Stimulated activated CD8-positive, alpha-beta memory T cell treated with anti-CD3 and anti-CD28 coated beads, Interleukin-4, amount 100 ng/mL, for 4 hours (primary cell): ENCODE measurements around the gene IQSEC2.

ENCODE experiments used
- DNase-seq, 2 donors: peaks; one replicate each; pipeline ENCODE4 v3.0.0-alpha.2; 2020; ENCODE audit warnings: low read depth in 2 of 2, low spot score in 1 of 2

The IQSEC2 gene

DNA sequence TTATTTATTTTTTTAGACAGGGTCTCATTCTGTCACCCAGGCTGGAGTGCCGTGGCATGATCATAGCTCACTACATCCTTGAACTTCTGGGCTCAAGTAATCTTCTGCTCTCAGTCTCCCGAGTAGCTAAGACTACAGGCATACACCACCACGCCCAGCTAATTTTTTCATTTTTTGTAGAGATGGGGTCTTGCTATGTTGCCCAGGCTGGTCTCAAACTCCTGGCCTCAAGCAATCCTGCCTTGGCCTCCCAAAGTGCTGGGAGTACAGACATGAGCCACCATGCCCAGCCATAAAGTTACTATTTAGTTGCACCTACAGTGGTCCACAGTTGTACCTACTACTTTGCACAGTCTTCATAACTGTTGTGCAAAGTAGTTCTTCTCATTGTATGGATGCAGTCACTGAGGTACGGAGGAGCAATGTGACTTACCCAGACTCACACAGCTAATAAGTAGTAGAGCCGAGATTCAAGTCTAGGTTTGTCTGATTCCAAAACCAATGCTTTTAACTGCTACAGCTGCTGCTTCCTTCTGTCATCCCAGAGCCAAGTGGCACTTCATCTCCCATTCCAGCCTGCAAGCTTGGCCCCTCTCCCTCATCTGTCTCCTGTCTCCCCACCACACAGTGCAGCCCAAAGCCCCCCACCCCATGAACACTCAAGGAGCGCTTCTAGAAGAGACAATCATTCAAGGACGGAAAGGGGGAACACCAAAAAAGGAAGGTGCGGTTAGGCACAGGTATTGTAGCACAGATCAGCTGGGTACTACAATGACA lies 24.0 kb upstream of the IQSEC2 start:
- DNase-seq, result no peak

DNA sequence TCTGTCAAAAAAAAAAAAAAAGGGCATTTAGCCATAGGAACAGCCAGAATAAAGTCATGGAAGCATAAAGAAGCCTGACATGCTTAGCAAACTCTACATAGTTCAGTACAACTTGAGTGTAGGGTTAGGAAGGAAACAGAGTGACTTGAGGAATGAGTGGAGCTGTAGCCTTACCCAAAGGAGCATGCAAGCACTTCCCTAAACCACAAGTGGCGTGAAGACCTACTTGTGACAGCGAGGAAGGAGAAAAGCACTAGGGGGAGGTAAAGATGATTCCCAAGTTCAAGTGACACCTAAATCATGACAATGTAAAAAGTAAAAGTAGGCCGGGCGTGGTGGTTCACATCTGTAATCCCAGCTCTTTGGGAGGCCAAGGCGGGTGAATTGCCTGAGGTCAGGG lies 21.8 kb upstream of the IQSEC2 start:
- DNase-seq, result no peak

DNA sequence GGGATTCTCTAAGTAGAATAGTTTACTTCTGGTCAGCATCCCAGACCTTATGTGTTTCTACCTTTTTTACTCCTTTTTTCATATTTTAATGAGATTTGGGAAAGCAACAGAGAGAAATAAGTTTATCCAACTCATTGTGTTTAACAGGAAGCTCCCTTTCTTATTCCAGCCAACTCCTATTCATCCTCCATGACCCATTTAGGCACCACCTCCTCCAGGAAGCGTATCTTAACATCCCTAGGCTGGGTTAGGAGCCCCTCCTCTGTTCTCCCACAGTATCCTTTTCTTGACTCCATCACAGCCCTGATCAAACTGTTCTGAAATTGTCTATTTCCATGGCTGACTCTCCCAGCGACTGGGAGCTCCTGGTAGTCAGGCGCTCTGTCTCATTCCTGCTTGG lies 18.8 kb upstream of the IQSEC2 start:
- no peak for DNase-seq

DNA sequence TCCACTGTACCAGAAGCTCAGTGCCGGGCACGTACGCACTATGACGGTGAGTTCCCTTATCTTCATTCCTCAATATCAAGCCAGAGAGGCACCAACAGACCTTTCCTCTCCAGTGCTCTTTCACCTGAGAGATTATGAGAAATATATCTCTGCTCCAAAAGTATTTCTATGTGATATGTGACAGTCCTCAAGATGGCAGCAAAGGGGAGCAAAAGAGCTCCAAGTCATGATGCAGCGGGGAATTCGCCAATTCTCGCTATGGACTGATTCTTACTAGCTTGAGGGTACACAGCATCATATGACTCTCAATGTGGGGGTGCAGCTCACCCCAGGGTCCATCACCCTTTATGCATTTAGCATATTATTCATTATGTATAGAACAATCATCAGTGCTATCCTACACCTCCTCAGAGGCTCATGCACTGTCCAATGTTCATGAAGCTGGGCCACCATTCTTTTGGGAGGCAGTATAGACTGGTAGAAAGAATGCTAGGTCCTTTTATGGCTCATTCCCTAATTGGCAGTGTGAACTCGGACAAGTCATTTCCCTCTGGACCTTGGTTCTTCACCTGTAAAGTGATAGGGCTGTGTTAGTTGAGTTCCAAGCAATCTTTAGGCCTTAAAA lies 12.8 kb upstream of the IQSEC2 start:
- DNase-seq, result no peak

DNA sequence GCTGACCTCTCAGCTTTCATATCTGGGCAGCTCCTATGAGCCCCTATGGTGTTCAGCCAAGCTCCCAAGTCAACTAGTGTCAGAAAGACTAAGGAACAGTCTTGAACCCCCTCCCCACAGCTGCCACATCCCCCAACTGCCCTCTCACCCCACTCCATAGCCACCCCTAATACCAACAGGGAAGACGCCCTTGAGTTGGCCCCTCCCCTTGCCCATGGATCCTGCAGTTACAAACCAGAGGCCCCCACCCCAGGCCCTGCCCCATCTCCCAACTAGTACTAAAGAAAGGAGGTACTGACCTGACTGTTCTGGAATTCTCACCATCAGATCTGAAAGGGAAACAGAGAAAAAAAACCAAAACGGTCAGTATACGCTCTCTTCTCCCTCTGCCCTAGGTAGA lies 10.2 kb upstream of the IQSEC2 start:
- DNase-seq, result no peak

DNA sequence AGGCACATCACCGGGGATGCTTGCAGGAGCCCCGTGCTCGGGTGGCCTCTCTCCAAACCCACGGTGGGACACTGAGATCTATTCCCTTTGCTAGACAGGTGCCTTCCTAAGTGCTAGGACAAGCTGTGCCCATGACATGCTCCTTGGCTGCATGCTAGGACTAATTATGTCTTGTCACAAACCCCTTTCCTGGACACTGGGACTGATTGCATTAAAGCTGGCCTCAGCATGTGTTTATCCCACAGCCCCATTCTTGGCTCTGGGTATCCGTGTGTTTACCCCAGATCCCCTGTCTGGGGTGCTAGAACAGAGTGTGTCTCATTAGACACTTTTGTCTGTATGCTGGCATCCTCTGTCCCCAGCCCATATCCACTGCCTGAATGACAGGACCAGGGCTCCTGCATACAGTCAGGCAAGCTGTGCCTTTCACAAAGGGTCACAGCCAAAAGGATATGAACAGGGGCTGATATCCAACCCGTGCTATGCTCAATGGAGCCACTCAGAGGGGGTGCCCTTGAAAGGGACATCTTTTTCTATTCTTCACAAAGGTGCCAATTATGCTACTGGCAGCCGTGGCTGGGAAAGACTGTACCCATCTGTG lies 9.2 kb upstream of the IQSEC2 start:
- no peak for DNase-seq

DNA sequence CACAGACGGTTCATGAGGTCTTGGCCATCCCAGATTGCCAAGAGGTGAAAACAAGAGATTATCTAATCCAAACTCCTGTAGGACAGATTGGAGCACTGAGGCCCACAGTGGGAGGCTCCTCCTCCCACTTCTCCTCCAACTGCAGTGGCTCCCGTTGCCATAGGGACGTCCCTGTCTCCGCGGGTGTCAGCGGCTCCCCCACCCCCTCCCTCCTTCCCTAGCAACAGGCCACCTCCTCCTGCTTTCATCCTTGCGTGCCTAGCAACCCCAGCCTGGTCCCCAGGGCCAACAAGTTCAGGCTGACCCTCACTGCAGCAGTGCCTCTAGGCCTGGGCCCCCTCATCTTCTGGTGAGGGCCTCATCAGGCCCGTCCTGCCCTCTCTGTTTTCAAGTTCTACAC lies 6.8 kb upstream of the IQSEC2 start:
- DNase-seq, result no peak

DNA sequence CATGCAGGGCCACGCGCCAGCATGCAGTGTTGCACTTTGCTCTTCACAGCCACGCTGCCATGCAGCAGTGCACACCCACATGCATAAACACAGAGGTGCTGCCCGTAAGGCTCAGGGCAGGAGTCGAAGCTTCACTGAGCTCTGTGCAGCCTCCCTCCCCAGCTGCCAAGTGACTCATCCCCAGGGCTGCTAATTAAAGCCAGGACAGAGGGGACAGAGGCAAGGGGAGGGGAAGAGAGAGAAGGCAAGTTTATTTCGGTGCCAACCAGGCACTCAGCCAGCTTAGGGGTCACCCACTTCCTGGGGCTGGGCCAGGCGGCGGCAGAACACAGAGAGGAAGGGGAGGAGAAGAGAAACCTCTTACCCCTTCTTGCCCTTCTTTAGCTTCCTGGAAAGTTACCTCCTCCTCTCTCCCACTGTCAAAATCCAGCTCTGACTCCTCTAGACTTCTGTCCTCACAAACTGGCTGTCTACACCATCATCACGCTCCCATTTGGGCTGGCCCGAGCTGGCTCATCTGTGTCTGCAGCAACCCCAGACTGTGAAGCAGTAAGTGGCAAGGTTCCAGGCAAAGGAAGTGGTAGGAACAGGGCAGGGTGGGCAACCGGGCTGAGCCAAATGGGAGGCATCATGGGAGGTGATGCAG lies 6.2 kb upstream of the IQSEC2 start:
- DNase-seq, result peak in 1 of 2 donors; percentile 16

DNA sequence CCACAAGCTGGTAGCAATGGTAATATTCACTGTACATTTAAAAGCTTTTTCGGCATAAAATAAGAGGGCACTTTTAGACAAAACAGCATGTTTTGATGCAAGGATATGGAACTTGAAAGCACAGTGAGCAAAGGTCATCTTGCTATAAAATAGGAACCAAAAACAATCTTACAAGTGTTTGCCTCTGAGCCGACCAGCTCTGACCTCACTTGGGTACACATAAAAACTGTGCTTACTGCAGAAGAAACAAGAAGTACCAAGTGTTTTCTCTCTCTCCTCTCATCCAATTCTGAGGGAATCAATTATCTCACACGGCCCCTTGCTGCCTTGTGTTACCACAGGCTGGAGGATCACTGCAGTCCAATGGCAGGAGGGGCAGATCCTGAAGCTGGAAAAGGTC lies 4.8 kb upstream of the IQSEC2 start:
- no peak for DNase-seq

DNA sequence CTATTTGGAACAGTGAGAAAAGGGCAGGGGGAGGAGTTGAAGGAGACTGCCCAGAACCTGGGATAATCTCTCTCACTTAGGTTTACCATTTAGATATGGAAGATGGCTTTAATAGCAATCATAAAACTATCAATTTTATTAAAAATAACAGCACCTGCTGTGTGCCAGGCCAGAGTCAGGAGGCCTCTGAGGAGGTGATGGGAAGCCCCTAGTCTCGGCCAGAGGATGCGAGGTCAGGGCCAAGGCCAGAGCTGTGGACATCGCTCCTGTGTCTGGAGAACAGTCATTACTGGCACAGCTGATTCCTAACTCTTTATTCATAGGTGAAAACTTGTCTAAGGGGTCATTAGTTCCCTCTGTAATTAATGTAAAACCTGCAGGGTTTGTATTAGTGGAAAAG lies 4.2 kb upstream of the IQSEC2 start:
- no peak for DNase-seq

DNA sequence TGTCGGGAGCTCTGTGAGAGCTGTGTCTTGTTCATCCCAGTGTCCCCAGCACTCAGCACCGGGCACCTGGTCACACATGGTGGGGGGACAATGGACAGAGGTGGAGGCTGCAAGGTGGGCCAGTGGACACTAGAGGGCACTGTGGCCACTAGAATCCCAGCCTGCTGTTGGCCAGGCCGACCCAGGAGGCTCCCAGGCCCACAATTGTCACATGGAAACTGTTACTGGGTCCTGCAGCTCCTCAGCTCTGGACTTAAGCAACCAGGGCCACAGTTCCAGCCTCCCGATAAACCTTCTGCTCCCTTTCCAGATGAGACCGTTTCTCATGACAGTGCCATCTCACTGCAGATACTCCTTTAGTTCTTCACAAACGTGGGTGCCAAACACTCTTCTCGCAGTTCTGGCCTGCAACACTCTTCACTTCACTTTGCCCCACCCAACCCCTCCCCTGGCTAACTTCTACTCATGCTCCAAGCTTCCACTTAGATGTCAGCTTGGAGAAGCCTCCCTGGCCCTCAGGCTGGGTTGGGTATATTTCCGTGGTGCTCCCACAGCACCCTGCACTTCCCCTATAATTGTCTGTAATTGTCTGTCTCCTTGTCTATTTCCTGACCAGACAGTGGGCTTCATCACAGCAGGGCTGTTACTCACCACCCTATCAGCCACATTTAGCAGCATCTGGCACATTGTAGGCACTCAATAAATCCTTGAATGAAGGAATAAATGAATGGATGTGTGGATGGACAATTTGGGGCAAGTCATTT lies 3.5 kb upstream of the IQSEC2 start:
- peak in 1 of 2 donors; percentile 5 for DNase-seq

DNA sequence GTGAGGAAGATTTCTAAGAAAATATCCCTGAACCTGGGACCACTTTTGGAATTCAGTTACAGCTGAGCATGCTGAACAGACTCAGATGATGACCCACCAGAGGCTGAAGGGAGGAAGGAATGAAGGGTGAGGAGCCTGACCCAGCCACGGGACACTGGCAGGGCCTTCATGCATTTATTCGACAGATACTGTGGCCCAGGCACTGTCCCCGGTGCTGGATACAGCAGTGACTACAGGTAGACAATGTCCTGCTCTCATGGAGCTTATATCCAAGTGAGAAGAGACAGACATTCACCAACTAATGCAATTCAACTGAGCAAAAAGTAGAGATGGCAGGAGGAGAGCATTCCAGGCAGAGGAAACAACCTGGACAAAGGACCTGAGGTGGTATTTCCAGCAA lies 2.2 kb upstream of the IQSEC2 start:
- DNase-seq, result no peak

DNA sequence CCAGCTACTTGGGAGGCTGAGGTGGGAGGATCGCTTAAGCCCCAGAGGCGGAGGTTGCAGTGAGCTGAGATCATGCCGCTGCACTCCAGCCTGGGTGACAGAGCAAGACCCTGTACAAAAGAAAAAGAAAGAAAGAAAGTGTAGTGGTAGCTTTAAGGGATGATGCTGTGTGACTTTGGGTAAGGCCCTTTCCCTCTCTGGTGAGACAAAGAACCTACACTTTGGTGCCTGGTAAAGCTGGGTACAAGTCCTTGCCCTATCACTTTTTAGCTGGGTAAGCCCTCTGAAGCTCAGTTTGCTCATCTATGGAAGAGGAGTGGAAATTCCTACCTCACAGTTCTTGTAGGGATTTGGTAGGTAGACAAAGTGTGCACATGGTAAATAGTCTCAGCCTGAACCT lies 1.7 kb upstream of the IQSEC2 start:
- DNase-seq, result no peak

DNA sequence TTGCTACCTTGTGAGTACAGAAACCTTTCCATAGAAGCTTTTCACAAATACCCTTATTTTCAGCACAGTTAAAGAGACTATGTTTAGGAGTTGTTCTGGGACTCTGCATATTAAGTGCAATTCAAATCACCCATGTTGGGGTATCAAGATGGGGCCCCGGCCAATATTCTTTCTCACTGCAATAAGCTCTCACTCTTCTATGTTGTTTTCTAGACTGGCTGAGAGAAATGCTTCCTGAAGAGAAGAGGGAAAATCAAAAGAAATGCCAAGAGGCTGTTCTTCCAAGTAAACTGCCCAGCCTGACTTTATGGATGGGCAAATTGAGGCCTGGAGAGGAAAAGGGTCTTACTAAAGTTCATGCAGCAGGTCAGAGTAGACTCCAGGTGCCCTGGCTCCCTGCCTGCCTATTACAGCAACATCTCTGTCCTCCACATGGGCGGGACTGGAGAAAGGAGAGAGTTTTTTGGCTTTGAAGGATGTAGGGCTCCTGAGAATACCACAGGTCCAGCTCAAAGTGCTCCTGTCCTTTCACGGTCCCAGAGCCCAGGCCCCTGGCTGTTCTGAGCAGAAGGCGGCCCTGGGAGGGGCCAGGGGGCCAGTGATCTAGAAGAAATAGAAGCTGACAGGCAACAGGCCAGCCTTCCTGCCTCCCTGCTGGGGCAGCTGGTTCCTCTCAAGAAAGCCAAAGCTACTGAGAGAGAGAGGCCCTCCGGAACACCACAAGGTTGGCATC lies 745 bp upstream of the IQSEC2 start:
- no peak for DNase-seq

DNA sequence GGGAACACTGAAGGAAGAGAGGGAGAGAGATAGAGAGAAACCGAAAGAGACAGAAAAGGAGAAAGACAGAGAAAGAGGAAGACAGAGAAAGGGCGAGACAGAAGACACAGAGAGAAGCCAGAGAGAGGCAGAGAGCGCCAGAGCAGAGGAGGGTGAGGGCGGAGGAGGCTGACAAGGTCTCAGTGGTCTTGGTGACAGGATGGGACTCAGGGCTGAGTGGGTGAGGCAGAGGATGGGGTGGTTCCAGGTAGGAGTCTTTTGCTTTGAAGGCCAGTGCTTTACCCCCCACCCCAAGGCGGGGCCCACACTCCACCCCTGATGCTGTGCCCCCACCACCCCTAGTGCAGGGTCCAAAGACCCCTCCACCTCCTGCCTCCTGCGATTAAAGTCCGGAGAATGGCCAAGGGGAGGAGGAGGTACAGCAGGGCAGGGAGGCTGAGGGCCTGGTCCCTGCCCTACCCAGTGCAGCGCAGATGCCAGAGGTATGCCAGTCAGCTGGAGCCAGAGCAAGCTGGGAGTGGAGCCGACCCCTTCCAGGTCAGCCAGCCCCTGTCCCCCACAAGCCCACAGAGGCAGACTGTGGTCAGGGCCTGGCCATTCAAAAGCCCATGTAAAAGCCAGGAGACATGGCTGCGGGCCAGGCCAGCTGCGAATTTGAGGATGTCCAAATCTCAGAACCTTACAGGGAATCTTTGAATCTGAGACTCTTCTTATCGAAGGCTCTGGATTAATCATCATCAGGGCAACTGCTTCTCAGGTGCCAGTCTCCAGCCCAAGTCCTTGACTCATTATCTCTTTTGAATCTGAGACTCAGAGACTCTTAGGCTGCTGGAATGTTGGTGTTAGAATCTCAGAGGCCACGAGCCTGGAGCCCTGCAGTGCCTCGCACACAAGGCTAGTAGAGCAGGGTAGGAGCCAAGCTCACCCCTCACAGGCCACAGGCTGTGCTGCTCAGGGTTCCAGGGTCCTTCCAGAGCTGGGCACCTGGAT lies 758 bp downstream of the IQSEC2 start:
- no peak for DNase-seq

DNA sequence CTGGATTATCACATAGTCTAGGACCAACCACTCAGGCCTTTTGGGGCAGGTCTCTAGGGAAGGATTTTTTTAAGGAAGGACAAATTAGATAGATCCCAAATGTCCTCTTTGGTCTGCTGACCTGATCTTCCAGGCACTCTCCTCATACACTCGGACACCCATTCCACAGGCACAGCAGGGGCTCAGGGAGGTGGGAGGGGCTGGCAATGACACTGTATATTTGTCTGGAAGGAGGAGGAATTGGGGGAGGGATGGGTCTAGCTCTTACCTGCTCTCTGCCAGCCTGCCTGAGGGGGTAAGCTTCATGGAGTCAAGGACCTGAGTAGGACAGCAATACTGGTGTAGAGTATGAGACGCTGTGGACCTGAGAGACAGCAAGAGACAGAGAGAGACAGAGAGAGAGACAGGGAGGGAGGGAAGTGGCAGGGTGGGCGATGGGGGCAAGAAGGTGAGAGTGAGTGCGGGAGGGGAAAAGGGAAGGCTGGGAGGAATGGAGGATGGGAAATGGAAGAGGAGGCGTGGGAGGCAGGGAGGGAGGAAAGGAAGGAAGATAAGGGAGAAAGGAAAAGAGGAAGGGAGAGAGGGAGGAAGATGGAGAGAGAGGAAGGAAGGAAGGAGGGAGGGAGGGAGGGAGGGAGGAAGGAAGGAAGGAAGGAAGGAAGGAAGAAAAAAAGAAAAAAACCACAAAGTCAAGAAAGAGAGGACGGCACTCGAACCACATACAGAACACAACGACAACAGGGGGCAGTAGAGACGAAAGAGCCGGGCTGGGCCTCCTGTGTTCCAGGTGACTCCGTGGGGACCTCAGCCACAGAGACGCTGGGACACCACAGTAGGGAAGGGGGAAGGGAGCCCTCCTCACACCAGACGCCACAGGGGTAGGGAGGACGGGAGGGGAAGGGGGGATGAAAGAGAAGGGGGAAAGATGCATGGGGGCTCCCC lies 1.8 kb downstream of the IQSEC2 start:
- DNase-seq, result no peak

DNA sequence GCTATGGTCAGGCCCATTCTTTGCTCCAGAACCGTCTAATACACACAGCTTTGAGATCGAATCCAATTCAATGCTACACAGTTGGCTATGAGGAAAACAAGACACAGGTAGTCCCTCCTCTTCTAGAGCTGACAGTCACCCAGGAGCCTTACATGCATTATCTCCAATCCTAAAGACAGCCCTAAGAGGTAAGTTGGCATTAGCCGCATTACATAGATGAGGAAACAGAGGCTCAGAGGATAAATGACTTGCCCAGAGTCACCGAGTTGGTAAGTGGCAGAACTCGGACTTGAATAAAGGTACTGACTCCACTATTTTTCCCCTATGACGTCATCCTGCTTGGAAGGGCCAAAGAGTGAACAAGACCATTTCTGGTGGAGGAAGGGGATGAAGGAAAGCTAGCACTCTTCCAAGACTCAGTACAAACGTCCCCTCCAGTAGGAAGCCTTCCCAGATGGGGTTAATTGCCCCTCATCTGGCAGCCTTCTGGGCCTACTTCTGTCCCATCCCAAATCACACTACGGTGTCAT lies 8.5 kb downstream of the IQSEC2 start:
- DNase-seq, result no peak

DNA sequence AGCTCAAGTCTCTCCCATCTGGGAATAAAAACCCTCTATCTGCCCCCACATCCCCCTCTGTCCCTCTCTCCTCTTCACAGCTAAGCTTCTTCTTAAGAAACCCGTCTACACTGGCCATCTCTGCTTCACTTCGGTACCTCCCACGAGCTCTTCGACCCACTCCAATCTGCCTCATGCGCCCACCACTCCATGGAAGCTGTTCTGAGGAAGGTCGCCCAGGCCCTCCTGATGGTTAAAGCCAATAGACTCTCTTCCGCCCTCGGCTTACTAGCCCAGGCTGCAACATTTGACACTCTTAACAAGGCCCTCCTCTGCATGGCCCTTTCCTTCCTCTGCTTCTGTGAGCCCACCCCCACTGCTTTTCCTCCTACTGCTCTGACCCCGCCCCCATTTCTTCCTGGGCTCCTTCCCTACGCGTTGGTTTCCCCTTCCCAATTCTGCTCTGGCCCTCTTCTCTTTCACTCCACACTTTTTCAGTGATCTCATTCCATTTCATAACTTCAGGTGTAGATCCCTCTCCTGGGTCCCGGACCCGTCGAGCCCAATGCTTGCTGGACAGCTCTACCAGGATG lies 11.8 kb downstream of the IQSEC2 start:
- no peak for DNase-seq
